Stimulated activated CD8-positive, alpha-beta memory T cell treated with anti-CD3 and anti-CD28 coated beads, Interleukin-2, amount 100 ng/mL, for 48 hours (primary cell): ENCODE results near the gene EXTL1.

Source experiments
- DNase-seq, 2 donors: peaks; one replicate each; pipeline ENCODE4 v3.0.0-alpha.2; 2020; ENCODE audit warnings: low read depth in 2 of 2

EXTL1 gene

DNA sequence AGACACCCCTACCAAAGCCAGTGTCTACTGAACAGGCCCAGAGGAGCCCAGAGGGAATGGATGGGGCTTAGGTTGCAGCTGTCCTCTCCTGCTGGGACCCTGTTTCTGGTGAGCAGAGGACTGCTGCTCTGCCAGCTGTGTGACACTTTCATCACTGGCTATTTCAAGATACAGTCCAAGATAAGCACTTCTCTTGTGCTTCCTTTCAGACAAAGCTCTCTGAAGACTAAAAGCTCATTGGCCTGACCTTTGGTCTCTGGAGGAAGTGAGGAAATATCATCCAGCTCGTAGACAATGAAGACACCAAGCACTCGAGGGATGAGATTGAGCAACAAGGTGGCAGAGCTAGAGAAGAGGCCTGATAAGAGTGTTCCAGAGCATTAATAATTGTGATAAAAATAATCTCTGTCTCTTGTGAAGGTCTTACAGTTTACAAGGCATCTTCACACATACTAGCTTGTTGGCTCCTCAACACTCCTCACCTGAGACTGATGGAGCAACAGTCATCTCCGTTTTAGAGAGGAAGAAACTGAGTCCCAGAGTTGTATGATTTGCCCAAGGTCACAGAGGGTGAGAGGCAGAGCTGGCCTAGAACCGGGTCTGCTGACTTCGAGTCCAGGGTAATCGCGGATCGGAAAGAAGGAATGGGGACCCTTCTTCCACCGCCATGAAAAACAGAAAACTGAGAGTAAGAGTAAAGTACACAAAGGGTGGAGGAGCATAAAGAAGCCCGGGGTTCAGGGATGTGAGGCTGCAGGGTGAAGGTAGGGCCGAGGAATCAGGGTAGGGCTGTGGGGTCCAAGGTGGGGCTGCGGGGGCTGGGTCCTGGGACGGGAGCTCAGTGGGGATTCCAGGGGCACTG is 24.4 kb upstream of the EXTL1 start:
- no peak for DNase-seq

DNA sequence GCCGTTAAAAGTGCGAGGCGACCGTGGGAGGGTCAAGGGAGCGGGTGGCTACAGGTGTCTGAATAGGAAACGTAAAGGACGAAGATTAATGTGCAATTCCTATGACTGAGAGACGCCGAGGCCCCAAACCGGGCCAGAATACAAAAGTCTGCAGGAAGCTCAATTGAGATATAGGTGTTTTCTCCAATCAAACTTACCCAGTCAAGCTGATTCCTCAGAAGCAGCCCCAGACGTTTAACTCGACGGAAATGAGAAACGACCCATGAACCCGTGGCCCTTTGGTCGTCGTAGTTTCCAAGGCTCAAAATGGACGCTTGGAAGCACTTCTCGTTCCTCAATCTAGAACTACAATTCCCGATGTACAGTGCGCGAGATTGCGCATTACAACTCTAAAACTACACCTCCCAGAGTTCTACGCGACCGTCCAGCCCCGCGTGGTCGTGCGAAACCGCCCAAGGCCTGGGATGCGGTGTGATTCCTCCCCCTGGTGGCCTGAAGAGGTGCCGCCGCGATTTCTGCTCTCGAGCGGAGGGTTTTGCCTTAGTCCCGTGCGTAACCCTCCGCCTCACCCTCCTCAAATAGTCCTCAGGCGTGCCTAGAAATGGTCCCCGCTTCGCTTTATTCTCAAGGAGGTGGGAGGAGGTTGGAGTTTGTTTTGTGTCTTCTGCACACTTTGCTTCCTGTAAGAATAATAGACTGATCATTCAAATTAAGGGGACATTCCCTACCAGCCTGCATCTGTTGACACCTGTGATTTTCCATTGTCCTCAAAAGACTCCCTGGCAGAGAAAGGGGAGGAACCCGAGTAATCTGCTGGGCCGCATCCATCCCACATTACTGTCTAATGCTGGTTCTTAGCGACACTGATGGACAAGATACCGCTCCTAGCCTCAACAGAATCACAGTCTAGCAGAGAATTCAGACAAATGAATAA is 23.5 kb upstream of the EXTL1 start, which contains the start of gene PAFAH2:
Gene PAFAH2 (minus strand): TSS at position 236 of the 934 bp plus-strand sequence. CDS start 7,247 bp downstream, outside the sequence.
- DNase-seq, result peak; percentile 93 to 94

DNA sequence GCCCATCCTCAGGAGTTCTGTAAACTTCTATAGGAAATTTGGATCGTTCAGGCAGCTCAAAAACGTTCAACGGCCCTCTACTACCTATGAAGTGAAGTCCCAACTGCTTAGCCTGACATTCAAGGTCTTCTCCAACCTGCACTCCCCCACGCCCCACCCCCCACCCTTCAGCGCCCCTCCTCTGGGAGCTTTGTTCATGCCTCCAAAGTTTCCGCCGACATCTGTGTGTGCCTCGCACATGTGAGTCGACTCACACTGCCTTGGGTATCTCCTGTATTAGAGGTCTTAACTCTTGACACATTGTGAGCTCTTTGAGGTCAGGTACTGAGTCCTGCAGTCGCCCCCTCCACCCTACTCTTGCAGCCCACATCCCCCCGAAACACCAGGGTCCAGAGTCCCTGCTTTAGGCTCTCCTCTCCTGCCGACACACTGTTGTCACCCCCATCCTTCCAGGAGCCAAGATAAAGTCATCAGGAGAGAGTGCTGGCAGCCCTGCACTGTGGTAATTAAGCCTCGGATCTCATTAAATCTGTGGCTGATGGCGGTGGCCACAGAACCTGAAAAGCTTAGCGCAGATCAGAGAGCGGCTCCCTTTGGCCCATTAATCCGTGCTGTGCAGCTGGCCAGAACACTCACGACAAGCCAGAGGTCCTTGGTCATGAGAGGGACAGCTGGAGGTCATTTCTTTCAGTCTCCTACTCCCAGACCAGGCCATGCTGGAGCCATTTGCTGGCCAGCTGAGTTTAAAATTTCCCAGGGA is 22.4 kb upstream of the EXTL1 start:
- DNase-seq, result no peak

DNA sequence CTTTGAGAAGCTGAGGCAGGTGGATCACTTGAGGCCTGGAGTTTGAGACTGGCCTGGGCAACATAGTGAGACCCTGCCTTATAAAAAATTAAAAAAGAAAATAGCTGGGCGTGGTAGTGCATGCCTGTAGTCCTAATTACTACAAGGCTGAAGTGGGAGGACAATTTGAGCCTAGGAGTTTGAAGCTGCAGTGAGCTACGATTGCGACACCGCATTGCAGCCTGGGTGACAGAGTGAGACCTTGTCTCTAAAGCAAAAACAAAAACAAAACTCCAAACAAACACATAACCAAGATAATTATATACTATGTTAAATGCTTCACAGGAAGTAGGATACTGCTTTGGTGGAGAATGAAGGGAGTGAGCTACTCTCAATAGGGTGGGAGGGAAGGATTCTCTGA is 18.3 kb upstream of the EXTL1 start:
- DNase-seq, result no peak

DNA sequence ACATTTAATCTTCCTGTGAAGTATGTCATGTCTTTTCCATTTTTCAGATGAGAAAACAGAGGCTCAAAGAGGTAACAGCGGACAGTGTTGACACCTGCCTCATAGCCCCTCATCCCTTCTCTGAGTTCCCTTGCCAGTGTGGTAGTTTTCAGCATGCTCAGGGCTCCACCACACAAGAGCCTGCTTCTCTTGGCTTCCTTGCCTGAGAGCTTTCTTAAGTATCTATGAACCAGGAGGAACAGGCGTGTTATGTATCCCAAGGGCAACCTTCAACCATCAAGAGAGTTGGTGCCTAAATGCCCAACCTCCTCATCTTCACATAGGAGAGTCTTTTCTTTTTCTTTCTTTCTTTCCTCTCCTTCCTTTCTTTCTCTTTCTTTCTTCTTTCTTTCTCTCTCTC is 17.8 kb upstream of the EXTL1 start:
- DNase-seq, result no peak

DNA sequence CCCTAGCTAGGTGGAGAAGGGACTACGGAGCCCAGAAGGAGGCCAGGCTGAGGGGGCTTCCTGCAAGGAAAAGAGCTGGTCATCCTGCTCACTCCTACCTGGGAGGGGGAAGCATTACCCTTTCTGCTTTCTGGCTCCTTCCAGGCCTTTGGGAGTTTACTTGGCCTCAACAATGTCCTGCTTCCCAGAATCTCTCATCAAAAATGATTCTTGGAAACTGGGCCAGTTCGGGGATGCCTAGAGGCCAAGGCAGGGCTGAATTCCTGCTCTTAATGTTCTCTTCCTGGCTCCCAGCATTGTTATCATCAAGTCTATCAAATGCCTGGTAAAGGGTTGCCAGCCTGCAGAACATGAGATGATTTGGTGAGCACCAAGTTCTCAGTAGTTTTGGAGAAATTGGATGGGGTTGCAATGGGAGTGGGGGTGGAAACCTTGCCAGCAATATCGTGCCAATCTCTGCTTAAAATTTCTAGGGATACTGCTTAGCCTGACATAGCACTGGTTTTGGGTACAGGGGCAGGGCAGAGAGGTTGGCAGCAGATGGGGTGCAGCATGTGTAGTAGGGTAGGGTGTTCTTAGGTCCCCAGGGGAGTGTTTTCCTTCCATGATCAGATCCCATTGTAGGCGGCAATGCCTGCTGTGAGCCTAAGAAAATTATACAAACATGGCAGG is 16.0 kb upstream of the EXTL1 start:
- no peak for DNase-seq

DNA sequence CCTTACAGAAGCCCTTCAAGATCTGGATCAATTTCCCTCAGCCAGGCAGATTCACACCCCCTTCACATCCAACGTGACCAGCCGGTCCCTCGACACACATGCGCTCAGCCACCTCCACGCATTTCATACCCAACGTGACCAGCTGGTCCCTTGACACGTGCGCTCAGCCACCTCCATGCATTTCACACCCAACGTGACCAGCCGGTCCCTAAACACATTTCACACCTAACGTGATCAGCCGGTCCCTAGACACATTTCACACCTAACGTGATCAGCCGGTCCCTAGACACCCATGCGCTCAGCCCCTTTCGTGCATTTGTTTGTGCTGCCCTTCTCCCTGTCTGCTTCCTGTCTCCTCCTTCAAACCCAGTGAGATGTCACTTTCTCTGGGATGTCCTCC is 14.9 kb upstream of the EXTL1 start:
- no peak for DNase-seq

DNA sequence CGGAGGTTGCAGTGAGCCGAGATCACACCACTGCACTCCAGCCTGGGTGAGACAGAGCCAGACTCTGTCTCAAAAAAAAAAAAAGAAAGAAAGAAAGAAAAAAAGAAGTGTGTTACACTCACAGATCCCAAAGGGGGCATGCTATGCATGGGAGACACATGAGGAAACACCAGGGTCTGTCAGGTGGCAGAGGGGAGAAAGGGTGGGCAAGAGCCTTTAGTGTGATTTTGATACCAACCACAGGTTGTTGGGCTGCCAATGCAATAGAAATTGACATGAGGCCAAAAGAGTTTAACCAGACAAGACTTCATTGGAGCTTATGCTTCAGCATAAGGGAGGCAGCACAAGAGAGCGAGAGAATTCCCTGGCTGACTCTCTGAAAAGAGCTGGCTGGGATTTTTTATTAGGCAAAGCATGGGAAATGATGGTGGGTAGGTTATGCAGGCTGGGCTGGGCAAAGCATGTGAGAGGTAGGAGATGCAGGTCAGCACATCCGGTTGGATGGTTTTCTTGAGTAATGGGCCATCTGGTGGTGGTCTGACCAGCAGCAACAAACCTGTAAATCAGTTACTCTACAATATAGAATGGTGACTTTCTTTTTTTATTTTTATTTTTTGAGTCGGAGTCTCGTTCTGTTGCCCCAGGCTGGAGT is 11.7 kb upstream of the EXTL1 start:
- DNase-seq, result no peak

DNA sequence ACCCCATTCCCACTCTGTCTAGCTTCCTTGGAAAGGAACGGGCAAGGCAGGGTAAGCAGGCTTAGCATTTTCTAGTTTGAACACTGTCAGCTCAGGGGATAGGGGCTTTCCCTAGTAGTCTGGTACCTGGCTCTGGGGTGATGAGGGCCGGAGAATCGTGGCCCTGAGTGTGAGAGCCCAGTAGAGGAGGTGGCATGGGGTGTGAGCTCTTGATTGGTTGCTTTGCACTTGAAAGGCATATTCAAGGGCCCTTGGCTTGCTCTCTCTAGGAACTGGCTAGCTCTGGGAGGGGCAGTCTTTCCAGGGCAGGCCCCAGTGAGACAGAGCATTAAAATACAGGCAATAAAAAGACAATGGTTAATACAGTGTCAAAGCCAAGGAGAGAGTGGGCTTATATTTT is 10.8 kb upstream of the EXTL1 start:
- no peak for DNase-seq

DNA sequence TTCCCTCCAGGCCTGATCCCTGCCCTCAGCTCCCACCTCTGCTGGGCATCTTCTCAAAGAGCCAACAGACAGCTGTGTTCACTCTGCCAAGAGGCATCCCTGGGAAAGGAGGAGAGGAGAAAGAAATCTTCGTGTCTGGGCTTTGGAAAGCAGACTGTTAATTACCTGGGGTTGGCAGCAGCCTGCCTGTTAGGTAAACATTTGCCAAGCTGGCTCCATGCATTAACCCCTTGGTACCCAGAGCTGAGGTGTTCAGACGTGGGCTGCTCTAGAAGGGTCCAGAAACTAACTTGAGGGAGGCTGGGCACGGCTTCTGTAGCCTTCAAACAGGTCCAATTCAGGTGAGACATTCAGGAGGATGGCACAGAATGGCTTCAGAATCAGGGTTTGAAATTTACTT is 8.7 kb upstream of the EXTL1 start:
- DNase-seq, result no peak

DNA sequence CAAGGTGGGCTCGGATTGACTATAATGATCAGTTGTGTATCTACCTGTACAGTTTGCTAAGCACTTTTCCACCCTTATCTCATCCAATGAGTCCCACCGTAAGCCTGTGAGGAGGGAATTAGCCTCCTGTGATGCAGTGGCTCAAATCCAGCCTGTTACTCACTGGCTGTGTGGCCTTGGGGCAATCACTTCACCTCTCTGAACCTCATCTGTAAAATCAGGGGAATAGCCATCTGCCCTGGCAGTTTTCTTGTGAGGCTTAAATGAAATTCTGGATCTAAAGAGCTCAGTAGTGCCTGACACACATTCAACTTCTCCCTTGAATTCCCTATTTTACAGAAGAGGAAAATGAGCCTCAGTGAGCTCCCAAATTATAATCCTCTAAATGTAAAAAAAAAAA is 7.4 kb upstream of the EXTL1 start:
- no peak for DNase-seq

DNA sequence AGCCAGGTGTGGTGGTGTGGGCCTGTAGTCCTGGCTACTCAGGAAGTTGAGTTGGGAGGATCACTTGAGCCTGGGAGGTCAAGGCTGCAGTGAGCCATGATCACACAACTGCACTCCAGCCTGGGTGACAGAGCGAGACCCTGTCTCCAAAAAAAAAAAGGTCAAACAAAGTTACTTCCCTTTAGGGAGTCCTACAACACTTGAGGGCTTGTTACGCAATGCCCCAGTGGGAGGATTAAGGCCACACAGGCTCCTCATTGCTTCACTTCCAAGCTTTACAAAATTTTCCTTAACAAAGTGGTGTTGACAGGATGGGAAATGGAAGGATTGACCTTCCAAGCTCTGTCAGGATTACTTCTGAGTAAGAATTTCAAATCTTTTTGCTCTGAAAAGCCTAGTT is 6.2 kb upstream of the EXTL1 start:
- no peak for DNase-seq

DNA sequence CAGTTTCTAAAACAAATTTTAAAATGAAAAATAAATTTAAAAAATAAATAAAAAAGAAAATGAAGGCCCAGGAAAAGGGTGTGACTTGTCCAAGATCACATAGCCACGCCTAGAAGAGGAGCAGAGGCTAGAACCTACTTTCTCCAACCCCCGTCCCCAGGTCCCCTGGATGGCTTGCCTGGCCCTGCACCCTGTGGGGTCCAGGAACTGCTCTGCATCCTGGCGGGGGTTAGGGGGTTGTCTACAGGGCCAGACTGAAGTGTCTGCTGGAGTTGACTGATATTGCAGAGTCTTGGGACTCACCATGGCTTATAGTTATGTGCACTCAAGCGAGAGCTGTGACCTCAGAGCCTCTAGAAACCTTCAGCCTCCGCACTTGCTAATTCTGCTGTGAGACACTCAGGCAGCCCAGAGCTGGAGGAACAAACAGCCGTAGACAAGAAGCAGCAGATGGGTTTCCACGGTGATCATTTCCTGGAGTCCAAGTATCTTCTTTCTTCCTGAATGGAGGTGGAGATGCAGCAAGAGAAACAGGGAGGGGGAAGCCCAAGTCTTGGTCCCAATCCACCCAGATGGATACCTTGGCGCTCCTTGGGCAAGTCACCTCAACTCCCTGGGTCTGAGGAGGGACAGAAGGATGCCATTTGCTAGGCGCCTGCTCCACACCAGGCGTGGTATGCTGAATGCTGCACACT is 5.2 kb upstream of the EXTL1 start:
- no peak for DNase-seq

DNA sequence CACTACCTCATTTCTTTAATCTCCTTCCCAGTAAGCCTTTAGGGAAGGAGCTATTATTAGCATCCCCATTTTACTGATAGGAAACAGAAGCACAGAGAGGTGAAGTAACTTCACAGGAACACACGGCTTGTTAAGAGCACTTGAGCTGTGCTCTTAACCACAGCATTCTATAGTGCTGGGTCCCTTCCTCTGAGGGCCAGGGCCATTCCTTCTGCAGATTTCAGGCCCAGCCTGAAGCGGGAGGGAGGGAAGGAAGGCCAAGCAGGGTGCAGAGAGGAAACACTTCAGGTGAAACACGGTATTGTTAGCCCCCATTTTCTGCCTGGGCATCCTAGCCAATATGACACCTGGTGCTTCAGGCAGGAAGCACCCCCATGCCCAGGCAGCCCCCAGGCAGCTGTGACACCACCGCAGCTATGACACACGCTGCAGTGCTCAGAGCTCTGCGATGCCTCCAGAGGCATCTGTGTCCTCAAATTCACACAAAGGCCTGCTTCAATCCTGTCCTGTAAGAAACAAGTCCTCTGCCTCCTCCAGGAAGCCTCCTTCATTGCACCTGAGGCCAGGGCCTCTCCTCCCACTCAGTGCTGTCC is 4.5 kb upstream of the EXTL1 start:
- DNase-seq, result no peak

DNA sequence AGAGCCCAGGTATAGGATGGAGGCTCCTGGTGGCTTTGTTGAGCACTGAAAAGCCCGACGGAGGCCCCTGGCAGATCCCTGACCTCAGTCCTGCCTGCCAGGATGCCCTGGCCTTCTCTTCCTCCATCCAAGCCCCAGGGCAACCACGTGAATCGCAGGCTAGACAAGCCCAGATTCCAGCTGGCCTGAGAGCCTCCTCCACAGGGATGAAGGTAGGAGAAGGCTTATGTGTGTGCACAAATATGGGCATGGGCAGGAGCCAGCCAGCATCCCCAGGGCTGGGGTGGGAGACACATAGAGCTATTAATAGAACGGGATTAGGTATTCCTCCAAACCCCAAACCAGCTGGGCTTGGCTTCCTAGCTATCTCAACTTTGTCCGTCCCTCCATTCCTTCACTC is 4.0 kb upstream of the EXTL1 start:
- DNase-seq, result no peak

DNA sequence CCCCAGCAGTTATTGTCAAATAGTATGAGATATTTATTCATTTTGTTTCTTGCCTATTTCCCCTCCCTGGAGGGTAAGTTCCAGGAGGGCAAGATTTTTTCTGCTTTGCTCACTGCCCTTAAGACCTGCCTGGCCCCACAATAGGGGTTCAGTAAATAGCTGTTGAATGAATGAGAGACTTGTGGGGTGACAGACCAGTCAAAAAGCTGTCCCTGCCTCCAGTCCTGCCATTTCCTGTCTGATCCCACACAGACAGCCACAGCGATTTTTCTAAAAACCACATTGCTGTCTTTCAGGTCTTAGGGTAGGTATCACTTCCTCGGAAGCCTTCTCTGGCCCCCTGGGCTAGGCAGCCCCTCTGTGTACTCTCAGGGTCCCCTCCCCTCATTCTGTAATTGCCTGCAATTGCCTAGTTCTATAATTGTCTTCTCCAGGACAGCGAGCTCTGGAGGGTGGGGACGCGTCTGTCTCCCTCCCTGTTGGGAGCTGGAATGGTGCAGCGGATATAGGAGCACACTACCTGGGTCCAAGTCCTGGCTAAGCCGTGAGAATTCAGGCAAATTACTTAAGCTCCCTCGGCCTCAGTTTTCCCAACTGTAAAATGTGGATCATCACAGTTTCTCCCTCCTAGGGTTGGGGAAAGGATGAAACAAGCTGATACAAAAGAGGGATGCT is 1.8 kb upstream of the EXTL1 start:
- DNase-seq, result no peak

DNA sequence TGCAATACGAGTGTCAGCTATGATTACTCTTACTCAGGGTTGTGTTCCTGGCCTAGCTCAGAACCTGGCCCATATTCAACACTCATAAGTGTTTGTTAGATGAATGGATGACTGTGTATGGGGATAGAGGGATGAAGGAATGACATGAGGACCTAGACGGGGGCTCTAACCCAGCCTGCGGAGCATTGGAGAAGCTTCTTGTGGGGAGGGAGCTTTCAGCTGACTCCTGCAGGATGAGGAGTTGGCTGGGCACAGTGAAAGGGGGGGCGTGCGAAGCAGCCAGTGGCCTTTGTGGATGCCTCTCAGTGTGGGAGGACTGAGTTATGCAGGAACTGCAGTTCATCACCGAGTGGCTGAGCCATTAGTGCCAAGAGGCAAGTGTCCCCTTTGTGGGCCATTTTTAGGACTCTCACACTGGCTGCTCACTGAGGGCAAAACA is 1.2 kb upstream of the EXTL1 start:
- DNase-seq, result no peak

DNA sequence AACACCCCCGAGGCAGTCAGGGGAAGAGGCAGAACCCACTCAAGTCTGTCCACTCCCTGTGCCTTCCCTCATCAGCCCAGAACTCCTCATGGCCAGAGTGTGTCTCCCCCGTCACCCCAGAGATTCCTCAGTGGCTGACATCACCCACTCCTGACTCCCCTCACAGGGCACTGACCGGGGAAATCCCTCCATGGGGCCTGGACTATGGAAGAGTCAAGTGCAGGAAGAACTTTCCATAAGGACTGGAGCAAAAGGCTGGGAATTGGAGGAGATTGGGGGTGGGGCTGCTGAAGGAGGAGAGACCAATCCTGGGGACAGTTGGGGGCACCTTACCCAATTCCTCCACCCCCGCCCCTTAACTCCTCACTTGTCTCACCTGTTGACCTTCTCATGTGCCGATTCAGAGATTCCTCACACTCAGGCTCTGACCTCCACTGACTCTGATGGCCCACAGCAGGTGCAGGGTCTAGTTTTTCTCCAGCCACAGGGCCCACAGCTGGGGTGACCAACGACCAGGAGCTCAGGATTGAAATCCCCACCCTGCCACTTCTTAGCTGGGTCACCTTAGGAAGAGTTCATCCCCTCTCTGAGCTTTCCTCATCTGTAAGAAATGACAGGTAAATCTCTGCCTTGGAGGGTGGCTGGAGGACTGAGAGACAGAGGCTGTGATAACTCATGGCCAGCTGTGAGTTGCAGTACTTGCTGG is 481 bp upstream of the EXTL1 start:
- DNase-seq, result no peak

DNA sequence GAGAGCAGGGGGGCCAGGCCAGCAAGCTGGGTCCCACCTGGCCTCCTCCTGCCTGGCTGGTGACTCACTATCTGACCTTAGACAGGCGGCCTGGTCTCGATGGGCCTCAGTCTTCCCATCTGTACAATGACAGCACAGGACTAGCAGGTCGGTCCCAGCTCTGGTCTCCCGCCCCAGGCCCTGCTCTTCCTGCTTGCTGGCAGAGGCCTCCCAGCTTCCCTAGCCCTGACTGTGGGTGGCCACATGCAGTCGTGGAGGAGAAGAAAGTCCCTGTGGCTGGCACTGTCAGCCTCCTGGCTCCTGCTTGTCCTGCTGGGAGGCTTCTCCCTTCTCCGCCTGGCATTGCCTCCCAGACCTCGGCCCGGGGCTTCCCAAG is 817 bp downstream of the EXTL1 start:
- DNase-seq, result no peak
